GM12874 (cell line): ENCODE data around the gene PSMD5.

Source experiments
- CTCF ChIP-seq: IDR thresholded peaks from 2 replicates; pipeline ENCODE4 v1.5.1; 2011; ENCODE audit warnings: low read depth, mild to moderate bottlenecking, control low read depth, low read length, moderate library complexity; ENCODE audit not compliant: insufficient read depth

The PSMD5 gene

DNA sequence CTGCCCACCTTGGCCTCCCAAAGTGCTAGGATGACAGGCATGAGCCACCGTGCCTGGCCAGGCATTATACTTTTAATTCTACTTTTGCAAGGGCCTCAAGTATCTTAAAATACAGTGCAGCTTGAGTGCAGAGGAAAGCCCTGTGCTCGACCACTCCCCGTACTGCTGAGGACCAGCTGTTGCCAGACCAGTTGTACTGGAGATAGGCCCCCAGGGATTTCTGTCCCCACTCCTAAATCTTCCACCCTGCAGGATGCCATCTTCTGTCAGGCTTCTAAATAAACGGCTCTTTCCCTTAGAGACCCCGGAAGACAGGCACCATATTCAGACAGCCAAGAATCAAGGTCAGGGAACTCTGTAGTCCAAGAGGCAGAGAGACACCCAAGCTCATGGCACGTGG is 16.6 kb upstream of the PSMD5 start:
- TF ChIP-seq CTCF = no peak

DNA sequence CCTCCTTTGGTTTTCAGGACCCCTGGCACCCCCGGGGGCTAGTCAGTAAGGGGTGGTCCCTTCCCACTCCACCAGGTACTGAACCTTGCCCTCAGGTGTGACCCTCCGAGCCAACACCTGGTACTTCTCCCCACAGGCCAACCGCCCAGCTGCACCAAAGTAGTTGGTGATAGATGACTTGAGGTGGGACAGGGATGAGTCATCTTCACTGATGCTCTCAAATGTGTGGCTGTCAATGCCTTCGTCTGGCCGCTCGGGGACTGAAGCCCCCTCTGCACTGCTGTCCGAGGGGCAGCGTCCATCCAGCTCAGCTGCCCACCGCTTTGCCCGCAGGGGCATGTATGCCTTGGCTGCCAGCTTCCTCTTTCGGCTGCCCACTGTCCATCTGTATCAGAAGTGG is 15.2 kb upstream of the PSMD5 start:
- no peak for TF ChIP-seq CTCF

- no peak for TF ChIP-seq CTCF
Measured at GRCh38 chr9:120857481-120857880, 14.8 kb upstream of the PSMD5 start.

GRCh38 chr9:120856700-120857099 is 14.0 kb upstream of the PSMD5 start:
- no peak for TF ChIP-seq CTCF

DNA sequence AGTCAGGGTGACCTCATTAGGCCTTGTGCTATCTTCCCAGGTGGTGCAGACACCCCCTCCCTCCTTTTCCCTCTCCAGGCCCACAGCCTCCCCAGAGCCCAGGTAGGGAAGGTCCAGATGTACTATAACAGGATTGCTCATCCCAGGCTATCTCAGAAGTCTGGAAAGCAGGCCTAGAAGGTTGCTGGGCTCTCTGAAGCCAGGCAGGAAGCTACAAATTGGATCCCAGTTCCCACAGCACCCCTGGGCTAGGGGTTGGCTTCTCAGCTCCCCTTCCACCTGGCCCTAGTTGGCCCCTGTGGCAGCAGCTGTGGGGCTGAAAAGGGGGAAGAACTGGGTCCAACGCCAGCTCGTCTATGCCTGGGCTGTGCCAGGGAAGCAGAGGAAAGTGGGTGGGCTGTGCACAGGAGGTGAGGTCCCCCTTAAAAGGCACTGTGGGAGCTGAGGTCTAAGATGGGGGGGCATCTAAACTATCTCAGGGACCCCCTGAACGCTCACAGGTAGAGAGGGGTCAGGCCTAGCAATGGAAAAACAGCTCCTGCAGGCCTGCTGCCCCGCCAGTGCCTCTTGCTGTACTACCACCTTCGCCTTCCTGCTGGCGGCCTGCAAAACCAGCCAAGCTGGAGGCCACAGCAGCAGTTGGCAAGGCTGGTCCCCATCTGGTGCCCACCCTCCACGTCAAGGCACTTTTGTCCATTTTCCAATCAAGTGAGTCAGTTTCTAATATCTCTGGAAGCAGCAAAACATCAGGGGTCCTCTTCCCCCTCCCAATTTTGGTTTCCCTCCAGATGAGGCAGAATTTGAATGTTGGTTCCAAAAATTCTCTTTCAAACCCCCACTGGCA is 13.3 kb upstream of the PSMD5 start:
- TF ChIP-seq CTCF = no peak

DNA sequence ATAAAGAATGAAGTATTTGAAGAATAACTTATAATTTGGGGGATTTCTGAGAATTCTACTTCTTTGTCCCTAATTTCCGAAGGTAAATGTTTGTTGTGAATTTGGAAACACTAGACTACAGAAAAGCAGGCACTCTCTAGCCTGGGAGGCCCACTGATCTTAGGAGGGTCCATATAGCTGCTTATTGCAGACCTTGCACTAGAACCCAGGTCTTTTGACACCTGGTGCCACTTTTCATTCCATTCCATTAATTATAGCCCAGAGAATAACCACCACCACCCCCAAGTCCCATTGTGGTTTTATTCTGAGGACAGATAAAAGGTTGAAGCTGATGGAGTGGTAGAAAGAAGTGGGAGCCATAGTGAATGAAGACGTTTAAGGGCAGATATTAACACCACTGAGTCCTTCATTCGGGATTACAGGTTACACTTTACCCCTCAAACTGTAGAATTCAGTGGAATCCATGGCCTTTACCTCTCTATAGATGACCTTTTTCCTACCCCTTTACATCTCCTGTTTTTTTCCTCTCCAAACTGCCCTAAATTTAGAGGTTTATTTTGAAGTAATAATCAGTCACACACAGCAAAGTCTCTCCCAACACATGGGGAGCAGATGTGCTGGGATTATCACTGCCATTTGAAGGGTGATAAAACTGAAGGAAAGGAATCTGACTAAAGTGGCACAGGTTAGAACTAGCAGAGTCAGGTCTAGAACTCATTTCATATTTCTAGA is 12.0 kb upstream of the PSMD5 start:
- no peak for TF ChIP-seq CTCF

GRCh38 chr9:120853198-120853597 is 10.5 kb upstream of the PSMD5 start:
- TF ChIP-seq CTCF = no peak
